HG02840 (cell line): ENCODE results near the gene CUL7.

Source experiments
- ATAC-seq: cut with Tn5 transposase; IDR thresholded peaks from one replicate; pipeline ENCODE4 v1.9.1; 2021; ENCODE audit warnings: mild to moderate bottlenecking, moderate library complexity, moderate number of reproducible peaks; ENCODE audit not compliant: unreplicated experiment, low FRiP score

CUL7 gene

DNA sequence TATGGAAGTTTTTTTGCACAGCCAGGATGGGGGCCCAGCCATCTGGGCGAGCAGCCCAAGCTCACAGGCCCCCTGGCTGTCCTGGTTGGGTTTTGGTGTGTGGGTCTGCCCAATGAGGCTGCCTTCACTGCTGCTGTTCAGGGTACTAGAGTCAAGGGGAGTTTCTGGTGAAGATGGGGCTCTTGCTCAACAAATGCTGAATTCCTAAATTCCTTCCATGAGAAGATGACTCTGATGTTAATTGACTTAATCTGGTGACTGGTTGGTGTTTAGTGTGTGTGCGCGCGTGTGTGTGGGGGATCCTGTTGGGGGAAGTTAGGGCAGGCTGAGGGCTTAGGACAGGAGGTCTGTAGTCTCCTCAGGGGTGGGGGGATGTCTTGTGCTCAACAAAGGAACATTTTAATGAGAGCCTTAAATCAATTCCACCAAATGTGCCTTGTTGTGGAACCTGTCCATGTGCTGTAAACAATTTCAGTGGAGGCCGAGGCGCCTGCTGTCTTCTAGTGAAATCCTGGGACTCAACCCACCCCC is 24.4 kb upstream of the CUL7 start:
- no peak for ATAC-seq

DNA sequence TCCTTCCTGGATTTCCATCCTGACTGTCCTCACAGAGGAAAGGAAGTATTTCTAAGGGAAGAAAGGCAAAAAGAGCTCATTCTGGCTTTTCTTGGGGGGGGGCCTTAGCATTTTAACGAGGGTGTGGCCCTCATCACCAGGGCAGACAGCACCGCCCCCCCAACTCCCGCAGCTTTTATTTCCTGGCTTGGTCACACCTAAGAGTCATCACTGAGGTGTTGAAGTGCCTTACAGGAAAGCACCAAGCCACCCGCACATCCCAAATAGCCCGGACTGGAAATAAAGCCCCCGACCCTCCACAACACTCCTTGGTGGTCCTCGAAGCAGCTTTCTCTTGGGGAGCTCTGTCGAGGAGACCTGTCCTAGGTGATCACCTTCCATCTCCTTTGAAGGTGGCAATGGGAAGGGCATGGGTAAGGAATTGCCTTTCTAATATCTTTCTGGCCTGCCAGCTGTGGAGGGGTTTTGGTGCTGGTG is 23.7 kb upstream of the CUL7 start:
- no peak for ATAC-seq

DNA sequence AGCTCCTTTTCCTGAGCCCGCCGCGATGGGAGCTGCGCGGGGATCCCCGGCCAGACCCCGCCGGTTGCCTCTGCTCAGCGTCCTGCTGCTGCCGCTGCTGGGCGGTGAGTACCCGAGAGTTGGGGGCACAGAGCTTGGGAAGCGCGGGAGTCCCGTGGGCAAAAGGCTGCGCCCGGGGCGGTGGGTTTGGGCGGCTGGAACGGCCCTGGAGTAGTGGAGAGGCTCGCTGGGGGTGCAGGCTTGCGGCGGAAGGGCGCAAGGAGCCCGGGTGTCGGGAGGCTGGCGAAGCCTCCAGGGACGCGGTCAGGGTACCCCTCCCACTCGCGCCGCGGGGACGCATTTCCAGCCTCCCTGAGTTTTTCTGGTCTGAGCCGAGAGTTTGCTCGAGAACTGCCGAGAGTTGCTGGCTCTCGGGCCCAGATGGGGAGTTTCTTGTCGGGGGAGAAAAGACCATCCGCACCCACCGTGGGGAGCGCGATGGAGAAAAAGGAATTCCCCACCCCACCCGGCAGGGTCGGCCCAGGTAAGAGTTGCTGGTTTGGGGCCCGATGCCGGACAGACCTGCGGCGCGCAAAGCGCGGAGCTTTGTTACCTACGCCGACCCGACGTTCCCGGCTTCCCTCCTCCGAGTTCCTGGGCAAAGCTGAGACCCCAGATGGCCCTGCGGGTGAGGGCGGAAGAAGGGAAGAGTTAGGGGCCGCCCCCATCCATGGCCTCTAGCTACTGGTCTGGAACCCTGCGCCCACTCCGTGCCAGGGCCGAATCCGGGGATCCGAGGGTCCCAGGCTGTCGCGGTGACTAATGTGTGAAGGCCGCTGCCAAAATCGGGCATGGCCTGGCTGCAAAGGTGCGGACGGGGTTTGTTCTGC is 23.0 kb upstream of the CUL7 start:
- ATAC-seq, result no peak

DNA sequence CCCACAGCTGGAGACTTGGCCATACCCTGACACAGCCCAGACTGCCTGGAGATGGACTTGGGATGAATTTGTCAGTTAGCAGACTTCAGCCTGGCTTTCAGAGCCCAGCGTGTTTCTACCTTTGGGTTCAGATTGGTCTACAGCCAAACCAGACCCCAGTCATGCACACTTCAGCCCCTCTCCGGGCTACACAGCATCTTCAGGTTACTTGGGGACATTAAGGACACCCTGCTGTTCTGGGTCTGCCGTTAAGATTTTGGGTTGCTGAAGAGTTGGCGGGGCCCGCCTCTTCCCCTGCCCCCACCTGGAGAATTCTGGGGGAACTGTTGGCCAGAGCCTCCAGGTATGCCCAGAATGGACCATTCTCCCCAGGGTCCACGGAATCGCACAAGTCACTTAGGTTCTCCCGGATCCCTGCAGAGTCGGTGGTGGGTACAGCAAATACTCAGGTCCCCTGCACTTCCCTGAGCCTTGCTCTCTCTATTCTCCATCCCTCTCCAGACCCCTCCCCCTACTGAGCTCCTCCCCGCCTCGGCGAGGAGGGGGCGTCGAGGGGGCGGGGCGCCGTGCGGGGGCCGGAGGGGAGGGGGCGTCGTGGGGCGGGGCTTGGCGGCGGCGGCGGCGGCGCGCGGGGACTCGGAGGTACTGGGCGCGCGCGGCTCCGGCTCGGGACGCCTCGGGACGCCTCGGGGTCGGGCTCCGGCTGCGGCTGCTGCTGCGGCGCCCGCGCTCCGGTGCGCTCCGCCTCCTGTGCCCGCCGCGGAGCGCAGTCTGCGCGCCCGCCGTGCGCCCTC is 22.2 kb upstream of the CUL7 start, which contains the start of gene PTK7:
TSS of gene PTK7 (plus strand) at position 645 of the 794 bp plus-strand sequence. CDS start 175 bp downstream, outside the sequence.
- no peak for ATAC-seq

- ATAC-seq, result no peak
Observed at GRCh38 chr6:43074847-43075669, 21.4 kb upstream of the CUL7 start.

DNA sequence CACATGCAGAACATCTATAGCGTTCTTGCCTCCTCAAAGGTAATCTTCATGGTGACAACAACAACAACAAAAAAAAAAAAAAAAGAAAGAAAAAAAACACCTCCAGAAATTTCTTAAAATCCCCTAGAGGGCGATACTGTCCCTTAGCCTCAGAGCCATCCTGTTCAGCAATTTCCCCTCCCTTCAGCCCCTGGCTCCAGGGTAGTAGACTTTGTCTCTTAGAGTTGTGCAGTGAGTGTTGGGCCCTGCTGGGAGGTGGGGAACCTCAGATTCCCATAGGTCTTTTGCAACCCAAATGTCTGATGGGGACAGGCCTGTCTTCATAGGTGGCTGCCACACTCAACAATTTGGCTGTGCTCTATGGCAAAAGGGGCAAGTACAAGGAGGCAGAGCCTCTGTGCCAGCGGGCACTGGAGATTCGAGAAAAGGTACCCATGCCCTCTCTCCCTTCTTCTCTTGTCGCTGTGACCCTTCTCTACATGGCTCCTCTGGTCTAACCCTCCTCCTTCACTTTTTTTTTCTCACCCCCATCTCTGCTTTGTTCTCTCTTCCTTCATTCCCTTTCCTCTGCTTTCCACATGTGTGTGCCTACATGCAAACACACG is 16.5 kb upstream of the CUL7 start:
- no peak for ATAC-seq

GRCh38 chr6:43062818-43063217 is 9.2 kb upstream of the CUL7 start:
- no peak for ATAC-seq

GRCh38 chr6:43061861-43062260 is 8.2 kb upstream of the CUL7 start:
- ATAC-seq, result no peak

DNA sequence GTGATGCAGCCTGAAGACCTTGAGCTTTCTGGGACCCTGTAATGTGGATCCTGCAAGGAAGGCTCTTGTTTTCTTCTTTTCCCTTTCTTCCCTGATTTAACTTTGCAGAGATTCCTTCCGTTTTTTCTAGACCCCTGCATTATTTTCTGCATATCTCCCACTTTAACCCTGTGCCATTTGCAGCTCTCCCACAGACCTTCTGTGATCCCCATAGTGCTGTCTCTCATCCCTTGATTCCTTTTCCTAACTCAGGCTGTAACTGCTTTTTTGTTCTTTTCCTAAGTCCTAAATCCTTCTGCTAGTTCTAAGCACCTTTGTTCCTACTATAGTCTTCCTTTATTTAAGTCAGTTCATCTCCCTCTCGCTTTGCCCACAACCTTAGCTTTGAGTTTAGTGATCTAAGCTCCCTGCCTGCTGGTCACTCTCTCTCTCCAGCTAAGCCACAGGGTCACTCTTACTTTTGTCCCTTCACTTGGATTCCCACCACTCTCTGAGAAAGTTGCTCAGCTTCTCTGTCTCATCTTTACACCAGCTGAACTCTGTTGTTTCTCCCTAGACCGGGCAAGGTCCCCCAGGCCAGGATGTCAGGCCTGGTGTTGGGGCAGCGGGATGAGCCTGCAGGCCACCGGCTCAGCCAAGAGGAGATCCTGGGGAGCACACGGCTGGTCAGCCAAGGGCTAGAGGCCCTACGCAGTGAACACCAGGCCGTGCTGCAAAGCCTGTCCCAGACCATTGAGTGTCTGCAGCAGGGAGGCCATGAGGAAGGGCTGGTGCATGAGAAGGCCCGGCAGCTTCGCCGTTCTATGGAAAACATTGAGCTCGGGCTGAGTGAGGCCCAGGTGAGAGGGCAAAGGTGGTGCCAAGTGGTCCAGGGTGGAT is 7.3 kb upstream of the CUL7 start:
- ATAC-seq, result no peak

GRCh38 chr6:43060034-43060754 is 6.5 kb upstream of the CUL7 start:
- ATAC-seq, result no peak

GRCh38 chr6:43059168-43060033 is 5.8 kb upstream of the CUL7 start, which contains the start of the genes KLC4 and MRPL2:
Gene KLC4 (plus strand): TSS chr6:43059631. CDS start chr6:43061336, 1,705 bp downstream.
Gene MRPL2 (minus strand): TSS chr6:43059434. CDS start chr6:43059381, 53 bp downstream.
- peak; percentile 88 for ATAC-seq

GRCh38 chr6:43058531-43058930 is 4.9 kb upstream of the CUL7 start:
- no peak for ATAC-seq

GRCh38 chr6:43055966-43056365 is 2.3 kb upstream of the CUL7 start:
- no peak for ATAC-seq

DNA sequence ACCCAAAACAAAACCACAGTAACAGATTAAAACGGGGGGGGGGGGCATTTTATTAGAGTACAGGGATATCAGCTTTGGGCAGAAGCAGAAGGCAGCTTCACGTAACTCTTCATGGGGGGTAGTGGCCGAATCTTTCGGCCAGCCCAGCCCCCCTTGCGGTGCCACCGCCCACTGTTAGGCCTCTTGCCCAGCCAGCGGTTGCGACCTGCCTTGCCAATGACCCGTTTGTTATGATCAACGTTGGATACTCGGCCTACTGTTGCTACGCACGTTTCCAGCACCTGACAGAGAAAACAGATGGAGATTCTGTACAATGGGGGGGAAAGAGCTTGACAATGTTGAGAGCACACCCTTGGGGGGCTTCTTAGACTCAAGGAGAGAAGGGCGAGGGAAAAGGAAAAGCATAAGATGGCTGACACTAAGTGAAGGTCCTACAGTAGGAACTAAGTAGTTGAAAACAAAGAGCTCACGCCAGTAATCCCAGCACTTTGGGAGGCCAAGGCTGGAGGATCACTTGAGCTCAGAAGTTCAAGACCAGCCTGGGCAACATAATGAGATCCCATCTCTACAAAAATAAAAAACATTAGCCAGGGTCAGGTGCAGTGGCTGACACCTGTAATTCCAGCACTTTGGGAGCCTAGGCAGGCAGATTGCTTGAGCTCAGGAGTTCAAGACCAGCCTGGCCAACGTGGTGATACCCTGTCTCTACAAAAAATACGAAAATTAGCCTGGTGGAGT is 724 bp upstream of the CUL7 start:
- ATAC-seq, result no peak

- peak; percentile 17 for ATAC-seq
Observed at GRCh38 chr6:43052842-43053544, 658 bp downstream of the CUL7 start.
